ENCODE measurements around the gene LAMP1.
"Not testable (repeated sequence)": the region's sequence is repeated elsewhere in the genome, so short reads cannot be mapped to it uniquely, and the experiment has no call there.

The LAMP1 gene

GRCh38 chr13:113327391-113327765, 30.3 kb downstream of the LAMP1 start:
- no peak for DNase-seq (ENCODE audit: low read depth in 2 of 2, low spot score in 1 of 2)

- no peak for DNase-seq (ENCODE audit: low read depth in 2 of 2, low spot score in 1 of 2)
These were observed 30.9 kb downstream of the LAMP1 start for GRCh38 chr13:113327766-113328471.

- DNase-seq (ENCODE audit: low read depth in 2 of 2, low spot score in 1 of 2), result no peak
These were observed 31.8 kb downstream of the LAMP1 start for GRCh38 chr13:113328851-113329250.

DNA sequence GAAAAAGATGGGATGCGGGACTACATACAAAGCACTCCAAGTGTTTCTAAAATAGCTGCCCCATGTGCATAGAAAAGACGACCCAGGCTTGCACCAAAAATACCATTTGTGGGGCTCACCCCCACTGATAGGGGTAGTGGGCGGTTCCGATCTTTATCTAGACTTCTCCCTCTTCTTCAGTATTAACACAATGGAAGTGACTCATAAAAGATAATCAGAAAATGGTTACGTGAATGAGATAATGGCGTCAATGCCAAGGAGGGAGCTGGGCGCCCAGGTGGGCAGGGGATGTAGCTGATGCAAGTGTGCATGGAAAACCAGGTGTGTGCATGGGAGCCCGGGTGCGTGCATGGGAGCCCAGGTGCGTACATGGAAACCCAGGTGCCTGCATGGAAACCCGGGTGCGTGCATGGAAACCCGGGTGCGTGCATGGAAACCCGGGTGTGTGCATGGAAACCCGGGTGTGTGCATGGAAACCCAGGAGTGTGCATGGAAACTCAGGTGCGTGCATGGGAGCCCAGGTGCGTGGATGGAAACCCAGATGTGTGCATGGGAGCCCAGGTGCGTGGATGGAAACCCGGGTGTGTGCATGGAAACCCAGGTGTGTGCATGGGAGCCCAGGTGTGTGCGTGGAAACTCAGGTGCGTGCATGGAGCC, 32.7 kb downstream of the LAMP1 start:
- no peak for DNase-seq (ENCODE audit: low read depth in 2 of 2, low spot score in 1 of 2)

DNA sequence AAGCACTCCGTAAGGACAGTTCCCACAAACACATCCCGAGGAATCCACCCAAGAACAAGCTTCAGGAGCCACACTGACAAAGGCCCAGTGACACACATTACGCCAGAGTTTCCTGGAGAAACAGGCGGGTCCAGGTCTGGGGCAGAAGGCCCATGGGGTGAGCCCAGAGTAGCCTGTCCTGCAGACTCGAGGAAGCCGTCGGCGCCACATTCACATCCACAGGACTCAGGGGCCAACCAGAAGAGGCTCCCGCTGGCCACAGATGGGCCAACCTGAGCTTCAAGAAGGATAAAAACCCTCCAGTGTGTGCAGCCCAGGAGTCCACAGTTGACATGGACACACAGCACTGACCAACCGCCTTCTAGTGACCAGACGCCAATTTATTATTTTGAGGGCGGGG, 35.6 kb downstream of the LAMP1 start:
- DNase-seq (ENCODE audit: low read depth in 2 of 2, low spot score in 1 of 2), result no peak

GRCh38 chr13:113333076-113333475, 36.0 kb downstream of the LAMP1 start:
- no peak for DNase-seq (ENCODE audit: low read depth in 2 of 2, low spot score in 1 of 2)

DNA sequence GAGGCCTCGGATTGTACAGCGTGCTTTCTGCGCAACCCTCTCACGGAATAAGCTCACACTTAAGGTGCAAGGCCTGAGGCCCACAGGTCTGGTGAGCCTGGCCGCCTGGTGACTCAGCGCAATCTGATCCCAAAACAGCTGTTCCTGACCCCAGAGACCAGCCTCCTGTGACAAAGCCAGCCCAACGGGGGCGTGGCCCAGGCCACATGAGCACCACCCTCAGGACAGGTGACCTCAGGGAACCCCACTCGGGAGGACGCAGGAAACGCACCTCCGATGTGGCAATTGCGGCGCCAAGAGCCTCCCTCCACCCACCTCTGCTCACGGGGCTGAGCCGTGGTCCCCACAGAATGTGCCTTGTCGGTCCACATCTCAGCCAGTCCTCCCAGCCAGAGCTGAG, 40.5 kb downstream of the LAMP1 start:
- no peak for DNase-seq (ENCODE audit: low read depth in 2 of 2, low spot score in 1 of 2)

DNA sequence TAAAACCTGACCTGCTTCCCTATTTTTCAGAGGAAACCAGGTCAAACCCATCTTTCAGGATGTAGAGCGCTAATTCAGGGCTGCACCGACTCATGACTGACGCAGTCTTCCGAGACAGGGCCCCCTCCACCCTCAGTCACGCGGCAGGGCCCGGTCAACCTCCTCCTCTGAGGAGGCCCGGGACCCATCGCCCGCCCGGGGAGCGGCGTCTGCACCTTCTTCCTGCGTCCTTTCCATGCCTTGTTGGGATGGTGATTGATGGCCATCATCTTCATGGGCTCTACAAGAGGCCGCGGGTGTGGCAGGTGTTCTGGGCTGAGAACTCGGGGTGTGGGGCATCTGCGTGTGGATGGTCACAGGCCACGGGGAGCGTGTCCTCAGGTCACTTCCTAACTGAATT, 40.9 kb downstream of the LAMP1 start:
- DNase-seq (ENCODE audit: low read depth in 2 of 2, low spot score in 1 of 2), result no peak

GRCh38 chr13:113338451-113338850, 41.4 kb downstream of the LAMP1 start:
- DNase-seq (ENCODE audit: low read depth in 2 of 2, low spot score in 1 of 2), result no peak

GRCh38 chr13:113342820-113343691, 46.0 kb downstream of the LAMP1 start:
- no peak for DNase-seq (ENCODE audit: low read depth in 2 of 2, low spot score in 1 of 2)

- DNase-seq (ENCODE audit: low read depth in 2 of 2, low spot score in 1 of 2), result no peak
These were observed 46.6 kb downstream of the LAMP1 start for GRCh38 chr13:113343692-113343968.

DNA sequence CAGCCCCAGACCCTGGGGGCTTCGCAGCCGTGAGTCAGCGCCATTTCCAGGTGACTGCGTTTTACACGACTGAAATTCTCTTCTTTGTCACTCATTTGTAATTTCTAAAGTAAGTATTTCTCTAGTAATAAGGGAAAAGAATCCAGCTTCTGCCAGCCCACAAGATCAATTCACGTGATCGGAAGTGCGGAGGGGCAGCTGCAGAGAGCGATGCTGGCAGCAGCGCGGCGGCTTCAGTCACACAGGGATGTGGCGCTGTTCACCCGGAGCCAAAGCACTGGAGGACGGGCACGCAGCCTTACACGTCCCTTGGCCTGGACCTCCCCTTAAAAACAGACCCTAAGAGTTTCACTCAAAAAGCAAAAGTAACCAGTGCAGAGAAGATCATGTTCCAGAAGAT, 48.4 kb downstream of the LAMP1 start:
- no peak for DNase-seq (ENCODE audit: low read depth in 2 of 2, low spot score in 1 of 2)

GRCh38 chr13:113347736-113348225, 50.7 kb downstream of the LAMP1 start:
- not testable (repeated sequence) for DNase-seq (ENCODE audit: low read depth in 2 of 2, low spot score in 1 of 2)

DNA sequence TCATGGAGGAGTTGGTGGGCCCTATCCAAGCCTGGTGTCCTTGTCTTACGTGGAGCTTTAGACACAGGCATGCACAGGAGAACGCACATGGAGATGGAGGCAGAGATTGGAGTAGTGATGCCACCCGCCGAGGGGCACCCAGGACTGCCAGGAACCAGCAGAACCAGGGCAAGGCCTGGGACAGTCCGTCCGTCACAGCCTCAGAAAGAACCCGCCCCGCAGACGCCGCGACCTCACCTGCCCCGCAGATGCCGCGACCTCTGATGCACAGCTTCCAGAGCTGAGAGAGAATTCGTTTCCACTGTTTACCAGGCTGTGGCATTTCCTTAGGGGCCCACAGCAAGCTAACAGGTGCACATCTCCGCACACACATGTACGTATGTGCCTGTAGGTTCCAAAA, 51.6 kb downstream of the LAMP1 start:
- DNase-seq (ENCODE audit: low read depth in 2 of 2, low spot score in 1 of 2), result no peak

DNA sequence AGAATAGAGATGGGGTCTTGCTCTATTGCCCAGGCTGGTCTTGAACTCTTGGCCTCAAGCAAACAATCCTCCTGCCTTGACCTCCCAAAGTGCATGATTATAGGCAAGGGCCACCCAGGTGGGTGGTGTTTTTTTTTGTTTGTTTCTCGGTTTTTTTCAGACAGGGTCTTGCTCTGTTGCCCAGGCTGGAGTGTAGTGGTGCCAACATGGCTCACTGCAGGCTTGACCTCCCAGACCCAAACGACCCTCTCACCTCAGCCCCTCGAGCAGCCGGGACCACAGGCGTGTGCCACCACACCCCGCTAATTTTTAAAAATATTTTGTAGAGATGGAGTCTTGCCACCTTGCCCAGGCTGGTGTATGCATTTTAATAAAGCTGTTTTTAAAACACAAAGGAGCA, 52.0 kb downstream of the LAMP1 start:
- DNase-seq (ENCODE audit: low read depth in 2 of 2, low spot score in 1 of 2), result no peak

DNA sequence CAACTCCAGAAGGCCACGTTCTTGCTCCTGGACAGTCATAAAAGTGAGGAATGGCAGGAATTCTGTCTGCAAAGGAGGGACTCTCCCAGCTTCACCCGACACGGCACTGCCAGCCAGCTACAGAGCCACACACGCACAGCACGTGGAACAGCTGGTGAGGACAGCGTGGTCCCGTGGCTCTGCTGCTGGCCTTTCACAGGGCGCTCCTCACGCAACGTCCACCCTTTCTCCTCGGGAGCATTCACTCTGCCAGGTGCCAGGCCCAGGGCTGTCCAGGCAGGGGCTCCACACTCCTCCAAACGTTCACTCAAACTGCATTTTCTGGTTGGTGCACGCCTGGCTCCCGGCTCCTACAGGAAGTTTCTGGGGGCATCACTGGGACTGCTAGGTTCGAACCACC, 52.5 kb downstream of the LAMP1 start:
- no peak for DNase-seq (ENCODE audit: low read depth in 2 of 2, low spot score in 1 of 2)

GRCh38 chr13:113350065-113350937, 53.3 kb downstream of the LAMP1 start:
- no peak for DNase-seq (ENCODE audit: low read depth in 2 of 2, low spot score in 1 of 2)

- DNase-seq (ENCODE audit: low read depth in 2 of 2, low spot score in 1 of 2), result no peak
These were observed 53.9 kb downstream of the LAMP1 start for GRCh38 chr13:113350938-113351335.

DNA sequence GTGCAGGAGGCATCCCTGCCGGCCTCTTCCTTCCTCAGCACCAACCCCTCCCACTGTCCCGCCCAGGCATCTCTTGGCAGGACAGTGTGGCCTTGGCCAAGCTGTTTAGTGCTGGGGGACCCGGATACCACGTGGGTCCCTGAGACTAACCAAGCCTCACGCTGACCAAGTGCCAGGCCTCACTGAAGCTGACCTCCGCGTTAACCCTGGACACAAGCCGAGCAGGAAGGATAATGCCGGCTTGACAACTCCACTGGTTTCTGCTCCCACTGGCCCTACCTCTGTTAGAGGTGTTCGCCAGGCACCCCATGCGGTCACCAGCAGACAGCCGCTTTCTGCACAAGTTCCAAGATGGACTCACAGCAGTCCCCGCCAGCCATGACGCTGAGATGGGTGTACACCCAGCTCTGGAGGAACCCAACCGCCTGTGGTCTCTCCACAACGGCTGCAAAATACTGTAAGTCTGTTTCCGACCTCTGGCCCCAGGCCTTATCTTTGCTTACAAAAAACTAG, 54.5 kb downstream of the LAMP1 start:
- no peak for DNase-seq (ENCODE audit: low read depth in 2 of 2, low spot score in 1 of 2)

- no peak for DNase-seq (ENCODE audit: low read depth in 2 of 2, low spot score in 1 of 2)
These were observed 56.2 kb downstream of the LAMP1 start for GRCh38 chr13:113353254-113353653.
